Tibial nerve (tissue), 3 donors: ENCODE measurements around the gene IFNGR2.

Experiments used
- CTCF ChIP-seq, 5 experiments: fragments of 200-600 bp in 3 of 5; fragments of 450-650 bp in 2 of 5; sonication (generic) in 3 of 5; IDR thresholded peaks; one replicate each; pipeline ENCODE4 v1.5.1; 2016 to 2019; ENCODE audit warnings: antibody characterized with exemption in 5 of 5, mild to moderate bottlenecking in 3 of 5, moderate library complexity in 2 of 5
- POLR2A ChIP-seq, 2 donors: fragments of 450-650 bp; IDR thresholded peaks; one replicate each; pipeline ENCODE4 v1.6.1; 2017; ENCODE audit warnings: antibody characterized with exemption in 2 of 2, mild to moderate bottlenecking in 2 of 2, moderate library complexity in 2 of 2

GRCh38 chr21:33380483-33380998 is 22.7 kb upstream of the IFNGR2 start:
- TF ChIP-seq CTCF (IDR thresholded peaks at IDR 0.05) (peak in 1 of 5 experiments; percentile 30), POLR2A (IDR thresholded peaks at IDR 0.05) (peak in 1 of 2 donors; percentile 23)
